GM12878 (cell line): ENCODE results near the gene CNOT11. TPM values are rescaled to one million over a fixed set of nuclear protein-coding genes. Genes with fewer than 3 reads are reported as not detected.

ENCODE experiments used
- ATAC-seq: fragments of 200-7000 bp; cut with Tn5 transposase; 3 replicates; pipeline ENCODE4 v1.9.1; 2020; ENCODE audit warnings: mild to moderate bottlenecking, moderate library complexity
- BruUV-seq: library from RNA; stranded (reverse); fragments of 400-500 nt; replicated peaks from 2 replicates; lab custom pipeline; 2021; lab: Mats Ljungman, UMichigan
- CTCF ChIA-PET: fragments of 300-600 bp; sonication (Branson Sonifier 250); formaldehyde crosslinking; extraction: SDS; loops from one replicate; lab custom pipeline; 2021; ENCODE audit warnings: inconsistent platforms; lab: Yijun Ruan, JAX
- POLR2A ChIA-PET: fragments of 350-600 bp; formaldehyde crosslinking; extraction: SDS; loops from one replicate; lab custom pipeline; 2021; ENCODE audit warnings: inconsistent platforms; lab: Charles Lee
- RAD21 ChIA-PET: fragments of 300-600 bp; sonication (Branson Sonifier 250); formaldehyde crosslinking; loops from one replicate; lab custom pipeline; 2023; ENCODE audit warnings: antibody characterized with exemption; ENCODE audit not compliant: unreplicated experiment; lab: Charles Lee
- SMC1A ChIA-PET: fragments of 300-600 bp; sonication (Branson Sonifier 250); formaldehyde crosslinking; loops from one replicate; lab custom pipeline; 2023; ENCODE audit not compliant: unreplicated experiment, uncharacterized antibody; lab: Charles Lee
- DNase-seq: peaks from one replicate; pipeline ENCODE4 v3.0.0-alpha.2; 2011; ENCODE audit warnings: low read depth, low spot score
- FAIRE-seq: peaks from 3 replicates; lab custom pipeline; 2011; peaks lifted over from hg19 to GRCh38; lab: Jason Lieb, UNC
- H2AFZ ChIP-seq: 2 replicates; pipeline ENCODE4 v1.6.0; 2011; ENCODE audit warnings: low read depth, low read length, control low read depth; ENCODE audit not compliant: control insufficient read depth
- H3K27ac ChIP-seq: 2 replicates; pipeline ENCODE4 v1.5.1; 2011; ENCODE audit warnings: control low read depth; ENCODE audit not compliant: control insufficient read depth, insufficient read depth
- H3K27me3 ChIP-seq, 2 experiments: replicated peaks in 1 of 2; 2 replicates each; pipeline versions ENCODE4 v1.6.0 to v1.6.1; 2011; ENCODE audit warnings: low read length in 1 of 2; ENCODE audit not compliant: control insufficient read depth in 2 of 2, insufficient read depth in 2 of 2
- H3K36me3 ChIP-seq, 2 experiments: 2 replicates each; pipeline ENCODE4 v1.5.1; 2011; ENCODE audit warnings: low read length in 1 of 2; ENCODE audit not compliant: control insufficient read depth in 2 of 2, insufficient read depth in 2 of 2
- H3K4me1 ChIP-seq: 2 replicates; pipeline ENCODE4 v1.6.1; 2011; ENCODE audit warnings: mild to moderate bottlenecking, low read length, moderate library complexity, mixed read lengths; ENCODE audit not compliant: control insufficient read depth, insufficient read depth
- H3K4me2 ChIP-seq: 2 replicates; pipeline ENCODE4 v1.6.0; 2011; ENCODE audit warnings: control low read depth; ENCODE audit not compliant: control insufficient read depth, insufficient read depth
- H3K4me3 ChIP-seq: fragments of 200-600 bp; sonication (generic); 2 replicates; pipeline ENCODE4 v1.5.1; 2016
- H3K79me2 ChIP-seq: 2 replicates; pipeline ENCODE4 v1.6.0; 2011; ENCODE audit warnings: low read length; ENCODE audit not compliant: control insufficient read depth, insufficient read depth
- H3K9ac ChIP-seq: 2 replicates; pipeline ENCODE4 v1.8.0; 2011; ENCODE audit warnings: low read length, control low read depth, mixed read lengths; ENCODE audit not compliant: control insufficient read depth, insufficient read depth
- H3K9me3 ChIP-seq: replicated peaks from 3 replicates; pipeline ENCODE4 v1.5.1; 2011; ENCODE audit warnings: mild to moderate bottlenecking, low read length; ENCODE audit not compliant: control insufficient read depth, insufficient read depth
- H4K20me1 ChIP-seq: 2 replicates; pipeline ENCODE4 v1.6.0; 2011; ENCODE audit not compliant: control insufficient read depth, insufficient read depth
- ASH2L ChIP-seq: fragments of 300-600, 200-600 bp; sonication (generic); IDR thresholded peaks from 2 replicates; pipeline ENCODE4 v1.6.1; 2017; ENCODE audit warnings: low read depth, mild to moderate bottlenecking, borderline replicate concordance
- BHLHE40 ChIP-seq, 2 experiments: fragments of 450-650 bp in 1 of 2; IDR thresholded peaks; 2 replicates each; pipeline ENCODE4 v1.6.1; 2011 to 2017; ENCODE audit warnings: low read depth in 2 of 2, borderline replicate concordance in 1 of 2, improper control_type of control experiment in 1 of 2, low read length in 1 of 2, mild to moderate bottlenecking in 1 of 2
- BRCA1 ChIP-seq: IDR thresholded peaks from 2 replicates; pipeline ENCODE4 v1.6.1; 2011; ENCODE audit warnings: low read depth, low read length, improper control_type of control experiment
- CHD2 ChIP-seq: IDR thresholded peaks from 2 replicates; pipeline ENCODE4 v1.6.1; 2011; ENCODE audit warnings: low read depth, low read length, improper control_type of control experiment, borderline replicate concordance
- DPF2 ChIP-seq: fragments of 450-650 bp; IDR thresholded peaks from 2 replicates; pipeline ENCODE4 v1.6.1; 2017; ENCODE audit warnings: mild to moderate bottlenecking
- FOXM1 ChIP-seq: IDR thresholded peaks from 2 replicates; pipeline ENCODE4 v1.6.1; 2012; ENCODE audit warnings: low read depth, mild to moderate bottlenecking, inconsistent platforms, low read length, moderate library complexity
- HDAC6 ChIP-seq: fragments of 200-600 bp; sonication (generic); IDR thresholded peaks from one replicate; pipeline ENCODE4 v1.8.0; 2017; ENCODE audit warnings: antibody characterized with exemption; ENCODE audit not compliant: unreplicated experiment
- IKZF2 ChIP-seq, 2 experiments: fragments of 450-650 bp; IDR thresholded peaks; 2 replicates each; pipeline ENCODE4 v1.6.1; 2017; ENCODE audit warnings: mild to moderate bottlenecking in 2 of 2, moderate library complexity in 2 of 2
- KLF5 ChIP-seq: fragments of 450-650 bp; IDR thresholded peaks from 2 replicates; pipeline ENCODE4 v1.6.1; 2014; ENCODE audit warnings: mild to moderate bottlenecking; ENCODE audit not compliant: partially characterized antibody
- NFIC ChIP-seq: IDR thresholded peaks from 2 replicates; pipeline ENCODE4 v1.6.1; 2012; ENCODE audit warnings: low read depth, mild to moderate bottlenecking, inconsistent platforms, low read length, moderate library complexity
- PAX5 ChIP-seq: IDR thresholded peaks from 2 replicates; pipeline ENCODE4 v1.6.1; 2011; ENCODE audit warnings: low read depth, low read length, borderline replicate concordance
- SP1 ChIP-seq: IDR thresholded peaks from one replicate; pipeline ENCODE4 v1.6.1; 2011; ENCODE audit warnings: low read depth, low read length
- WGBS: methylation state at CpG from one replicate; pipeline ENCODE4 v1.1.6; 2016; ENCODE audit warnings: low lambda C conversion rate; ENCODE audit not compliant: insufficient replicate concordance, insufficient coverage; ENCODE audit errors: missing lambda C conversion rate; 5-methylcytosine and 5-hydroxymethylcytosine counted together
- in situ Hi-C: fragments of 300-500 bp; cut with MboI; formaldehyde crosslinking; loops from 9 replicates; pipeline ENCODE4 v1.14.3; 2018; ENCODE audit warnings: mixed read lengths
- intact Hi-C: fragments of 100-400 bp; cut with micrococcal nuclease; formaldehyde crosslinking; loops from one replicate; pipeline ENCODE4 v1.14.2; 2022; ENCODE audit not compliant: unreplicated experiment
- polyA plus RNA-seq, 11 experiments: library from polyadenylated mRNA; depleted of rRNA in 4 of 11; unstranded in 6 of 11; stranded (reverse) in 5 of 11; fragments of >200 nt; fragmentation: Nextera tagmentation in 4 of 11; fragmentation: Illumina TruSeq in 1 of 11; extraction: Ambion mirVana in 4 of 11; extraction: Trizol in 1 of 11; gene quantifications; 1 replicate in 1 of 11; 2 replicates in 10 of 11; pipeline versions ENCODE4 v1.2.1 to v1.2.3, GENCODE V29; 2011 to 2016; ENCODE audit warnings: inconsistent platforms in 2 of 11, missing spikeins in 2 of 11, low read depth in 1 of 11
- total RNA-seq, 4 experiments: library from RNA; depleted of rRNA in 3 of 4; stranded (reverse); fragments of >200 nt in 3 of 4; fragmentation: Illumina TruSeq in 1 of 4; extraction: Trizol in 1 of 4; gene quantifications; 2 replicates each; pipeline versions ENCODE4 v1.2.1 to v1.2.3, GENCODE V29; 2013 to 2021
- TF ChIP-seq, protein P1 (sequence below): fragments of 450-650 bp; formaldehyde crosslinking; IDR thresholded peaks from 2 replicates; pipeline ENCODE4 v1.5.0; 2022; ENCODE audit warnings: mild to moderate bottlenecking, missing genetic modification characterization
- TF ChIP-seq, protein P2 (sequence below): fragments of 450-650 bp; IDR thresholded peaks from 2 replicates; pipeline ENCODE4 v1.6.1; 2018; ENCODE audit warnings: mild to moderate bottlenecking, low read depth, moderate library complexity; ENCODE audit not compliant: partially characterized antibody
- TF ChIP-seq, protein P3 (sequence below): fragments of 450-650 bp; IDR thresholded peaks from 2 replicates; pipeline ENCODE4 v1.6.1; 2016; ENCODE audit warnings: mild to moderate bottlenecking

CNOT11 gene
- total and polyA plus RNA-seq, 10 of the 15 experiments (the other 5 are each of a cell fraction or from before 2014, with no cell fraction given): 10.8 to 111 (median 50.5) TPM

DNA sequence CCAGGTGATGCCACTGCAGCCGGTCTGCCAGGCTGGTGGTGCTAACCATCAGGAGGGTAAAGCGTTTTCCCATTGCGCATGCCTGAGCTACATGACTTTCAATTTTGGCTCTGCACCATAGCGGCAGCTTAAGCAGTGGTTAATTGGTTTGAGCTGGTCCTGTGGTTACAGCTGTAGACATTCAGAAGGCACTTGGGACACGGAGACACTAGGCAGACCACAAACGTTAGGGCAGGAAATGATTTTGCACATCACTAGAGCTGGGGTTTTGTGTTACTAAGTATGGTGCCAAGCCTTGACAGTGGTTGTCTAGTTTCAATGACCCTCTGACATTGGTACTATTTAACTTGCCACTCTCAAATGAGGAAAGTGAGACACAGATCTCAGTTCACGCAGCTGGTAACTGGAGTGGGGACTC is 28.9 kb upstream of the CNOT11 start (continued):
- TF ChIP-seq IKZF2 (IDR thresholded peaks at IDR 0.05) (peak in 1 of 2 experiments; percentile 54; a peak in 2 of 4 replicates), PAX5 (peak; percentile 73; the same call in 1 of the 2 replicates)

DNA sequence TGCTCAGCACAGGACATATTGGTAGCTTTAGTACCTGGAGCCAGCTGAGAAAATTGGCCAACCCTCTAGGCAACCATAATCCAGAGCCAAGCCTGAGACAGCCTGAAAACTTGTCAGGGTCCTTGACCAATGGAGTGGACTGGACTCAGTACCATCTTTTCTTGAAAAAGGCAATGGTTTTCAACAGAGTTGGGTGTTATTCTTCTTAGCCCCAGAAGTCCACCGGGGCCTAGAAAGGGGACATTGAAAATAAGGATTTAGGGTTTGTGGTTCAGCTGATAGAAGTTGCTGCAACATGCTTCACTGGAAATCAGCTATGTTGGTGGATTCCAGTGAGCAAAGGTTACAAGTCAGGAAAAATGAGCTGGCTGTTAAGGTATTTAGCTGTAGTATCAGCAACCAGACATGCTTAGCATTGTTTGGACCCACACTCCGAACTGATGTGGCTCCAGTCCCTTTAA is 22.1 kb upstream of the CNOT11 start:
- no TSS peak for BruUV-seq
- ATAC-seq (no peak), FAIRE-seq (no peak), DNase-seq (no peak)
- ChIA-PET SMC1A (no interaction called here), POLR2A (interaction anchor here (0.9 kb wide), 1 partner anchor 23 kb away, joined by 3 read pairs; no protein-coding TSS in a partner anchor), RAD21 (no interaction called here), CTCF (interaction anchor here (0.7 to 1.1 kb wide), 2 partner anchors 10 kb away, joined by 3 read pairs; no protein-coding TSS in a partner anchor)
- no peaks in the 10 kb centered on the region for H3K79me2 ChIP-seq
- H3K9ac ChIP-seq: no peak overlapping the region
- WGBS: 2% methylated on average over 2 of the region's 2 CpGs
- no peaks in the 10 kb centered on the region for H4K20me1 ChIP-seq
- intact Hi-C loops: no loop called here
- H3K27ac ChIP-seq: no peak overlapping the region
- no peak overlapping the region for H2AFZ ChIP-seq
- no peak overlapping the region for H3K4me3 ChIP-seq
- no peaks in the 10 kb centered on the region for H3K36me3 ChIP-seq
- H3K9me3 ChIP-seq: no peaks in the 10 kb centered on the region; the same call in 2 of the 3 replicates
- H3K27me3 ChIP-seq: no peaks in the 10 kb centered on the region
- in situ Hi-C loops: no loop called here
- H3K4me2 ChIP-seq: no peak overlapping the region
- H3K4me1 ChIP-seq: no peaks in the 10 kb centered on the region
- TF ChIP-seq BHLHE40 (IDR thresholded peaks at IDR 0.05; ENCODE audit: borderline replicate concordance in 1 of 2, low read depth in 2 of 2, low read length in 1 of 2) (no peak), DPF2 (no peak), SP1 (no peak), FOXM1 (no peak), KLF5 (no peak), BRCA1 (no peak), NFIC (no peak), CHD2 (no peak), ASH2L (no peak), HDAC6 (no peak)
- TF ChIP-seq, protein P1, sequence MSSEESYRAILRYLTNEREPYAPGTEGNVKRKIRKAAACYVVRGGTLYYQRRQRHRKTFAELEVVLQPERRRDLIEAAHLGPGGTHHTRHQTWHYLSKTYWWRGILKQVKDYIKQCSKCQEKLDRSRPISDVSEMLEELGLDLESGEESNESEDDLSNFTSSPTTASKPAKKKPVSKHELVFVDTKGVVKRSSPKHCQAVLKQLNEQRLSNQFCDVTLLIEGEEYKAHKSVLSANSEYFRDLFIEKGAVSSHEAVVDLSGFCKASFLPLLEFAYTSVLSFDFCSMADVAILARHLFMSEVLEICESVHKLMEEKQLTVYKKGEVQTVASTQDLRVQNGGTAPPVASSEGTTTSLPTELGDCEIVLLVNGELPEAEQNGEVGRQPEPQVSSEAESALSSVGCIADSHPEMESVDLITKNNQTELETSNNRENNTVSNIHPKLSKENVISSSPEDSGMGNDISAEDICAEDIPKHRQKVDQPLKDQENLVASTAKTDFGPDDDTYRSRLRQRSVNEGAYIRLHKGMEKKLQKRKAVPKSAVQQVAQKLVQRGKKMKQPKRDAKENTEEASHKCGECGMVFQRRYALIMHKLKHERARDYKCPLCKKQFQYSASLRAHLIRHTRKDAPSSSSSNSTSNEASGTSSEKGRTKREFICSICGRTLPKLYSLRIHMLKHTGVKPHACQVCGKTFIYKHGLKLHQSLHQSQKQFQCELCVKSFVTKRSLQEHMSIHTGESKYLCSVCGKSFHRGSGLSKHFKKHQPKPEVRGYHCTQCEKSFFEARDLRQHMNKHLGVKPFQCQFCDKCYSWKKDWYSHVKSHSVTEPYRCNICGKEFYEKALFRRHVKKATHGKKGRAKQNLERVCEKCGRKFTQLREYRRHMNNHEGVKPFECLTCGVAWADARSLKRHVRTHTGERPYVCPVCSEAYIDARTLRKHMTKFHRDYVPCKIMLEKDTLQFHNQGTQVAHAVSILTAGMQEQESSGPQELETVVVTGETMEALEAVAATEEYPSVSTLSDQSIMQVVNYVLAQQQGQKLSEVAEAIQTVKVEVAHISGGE (CRISPR knock-in tag): no peak
- TF ChIP-seq, protein P2, sequence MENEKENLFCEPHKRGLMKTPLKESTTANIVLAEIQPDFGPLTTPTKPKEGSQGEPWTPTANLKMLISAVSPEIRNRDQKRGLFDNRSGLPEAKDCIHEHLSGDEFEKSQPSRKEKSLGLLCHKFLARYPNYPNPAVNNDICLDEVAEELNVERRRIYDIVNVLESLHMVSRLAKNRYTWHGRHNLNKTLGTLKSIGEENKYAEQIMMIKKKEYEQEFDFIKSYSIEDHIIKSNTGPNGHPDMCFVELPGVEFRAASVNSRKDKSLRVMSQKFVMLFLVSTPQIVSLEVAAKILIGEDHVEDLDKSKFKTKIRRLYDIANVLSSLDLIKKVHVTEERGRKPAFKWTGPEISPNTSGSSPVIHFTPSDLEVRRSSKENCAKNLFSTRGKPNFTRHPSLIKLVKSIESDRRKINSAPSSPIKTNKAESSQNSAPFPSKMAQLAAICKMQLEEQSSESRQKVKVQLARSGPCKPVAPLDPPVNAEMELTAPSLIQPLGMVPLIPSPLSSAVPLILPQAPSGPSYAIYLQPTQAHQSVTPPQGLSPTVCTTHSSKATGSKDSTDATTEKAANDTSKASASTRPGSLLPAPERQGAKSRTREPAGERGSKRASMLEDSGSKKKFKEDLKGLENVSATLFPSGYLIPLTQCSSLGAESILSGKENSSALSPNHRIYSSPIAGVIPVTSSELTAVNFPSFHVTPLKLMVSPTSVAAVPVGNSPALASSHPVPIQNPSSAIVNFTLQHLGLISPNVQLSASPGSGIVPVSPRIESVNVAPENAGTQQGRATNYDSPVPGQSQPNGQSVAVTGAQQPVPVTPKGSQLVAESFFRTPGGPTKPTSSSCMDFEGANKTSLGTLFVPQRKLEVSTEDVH: no peak
- TF ChIP-seq, protein P3, sequence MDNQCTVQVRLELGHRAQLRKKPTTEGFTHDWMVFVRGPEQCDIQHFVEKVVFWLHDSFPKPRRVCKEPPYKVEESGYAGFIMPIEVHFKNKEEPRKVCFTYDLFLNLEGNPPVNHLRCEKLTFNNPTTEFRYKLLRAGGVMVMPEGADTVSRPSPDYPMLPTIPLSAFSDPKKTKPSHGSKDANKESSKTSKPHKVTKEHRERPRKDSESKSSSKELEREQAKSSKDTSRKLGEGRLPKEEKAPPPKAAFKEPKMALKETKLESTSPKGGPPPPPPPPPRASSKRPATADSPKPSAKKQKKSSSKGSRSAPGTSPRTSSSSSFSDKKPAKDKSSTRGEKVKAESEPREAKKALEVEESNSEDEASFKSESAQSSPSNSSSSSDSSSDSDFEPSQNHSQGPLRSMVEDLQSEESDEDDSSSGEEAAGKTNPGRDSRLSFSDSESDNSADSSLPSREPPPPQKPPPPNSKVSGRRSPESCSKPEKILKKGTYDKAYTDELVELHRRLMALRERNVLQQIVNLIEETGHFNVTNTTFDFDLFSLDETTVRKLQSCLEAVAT: no peak
